Esophagus squamous epithelium (tissue), 4 donors: ENCODE measurements around the gene RALBP1.

Experiments used
- POLR2A ChIP-seq, 4 donors: fragments of 450-650 bp; IDR thresholded peaks; one replicate each; pipeline ENCODE4 v1.6.1; 2017; ENCODE audit warnings: antibody characterized with exemption in 4 of 4, mild to moderate bottlenecking in 4 of 4, moderate library complexity in 3 of 4
- TF ChIP-seq, protein P1 (sequence below), 6 experiments: fragments of 450-650 bp in 4 of 6; fragments of 200-600 bp in 2 of 6; sonication (generic) in 2 of 6; IDR thresholded peaks; one replicate each; pipeline ENCODE4 v1.5.1; 2016 to 2019; ENCODE audit warnings: antibody characterized with exemption in 6 of 6, mild to moderate bottlenecking in 4 of 6, moderate library complexity in 4 of 6

DNA sequence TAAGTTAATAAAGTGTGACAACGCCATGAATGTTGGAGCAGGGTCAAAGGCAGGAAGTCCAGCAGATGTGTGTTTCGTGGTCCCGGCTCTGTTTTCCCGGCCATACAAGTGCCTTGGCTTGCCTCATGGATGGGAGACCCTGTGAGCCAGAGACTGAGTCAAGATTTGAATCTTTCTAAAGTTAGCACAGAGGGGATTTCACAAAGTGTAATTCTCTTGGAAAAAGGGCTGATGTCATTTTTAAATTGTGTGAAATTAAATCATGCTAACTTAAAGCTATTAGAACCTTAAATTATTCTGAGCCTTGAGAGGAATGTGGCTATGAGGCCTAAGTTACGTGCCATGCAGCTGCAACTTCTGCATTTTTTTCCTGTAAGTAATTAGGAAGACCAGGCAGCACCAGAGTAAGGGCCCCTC, 38.3 kb upstream of the RALBP1 start:
- TF ChIP-seq, protein P1, sequence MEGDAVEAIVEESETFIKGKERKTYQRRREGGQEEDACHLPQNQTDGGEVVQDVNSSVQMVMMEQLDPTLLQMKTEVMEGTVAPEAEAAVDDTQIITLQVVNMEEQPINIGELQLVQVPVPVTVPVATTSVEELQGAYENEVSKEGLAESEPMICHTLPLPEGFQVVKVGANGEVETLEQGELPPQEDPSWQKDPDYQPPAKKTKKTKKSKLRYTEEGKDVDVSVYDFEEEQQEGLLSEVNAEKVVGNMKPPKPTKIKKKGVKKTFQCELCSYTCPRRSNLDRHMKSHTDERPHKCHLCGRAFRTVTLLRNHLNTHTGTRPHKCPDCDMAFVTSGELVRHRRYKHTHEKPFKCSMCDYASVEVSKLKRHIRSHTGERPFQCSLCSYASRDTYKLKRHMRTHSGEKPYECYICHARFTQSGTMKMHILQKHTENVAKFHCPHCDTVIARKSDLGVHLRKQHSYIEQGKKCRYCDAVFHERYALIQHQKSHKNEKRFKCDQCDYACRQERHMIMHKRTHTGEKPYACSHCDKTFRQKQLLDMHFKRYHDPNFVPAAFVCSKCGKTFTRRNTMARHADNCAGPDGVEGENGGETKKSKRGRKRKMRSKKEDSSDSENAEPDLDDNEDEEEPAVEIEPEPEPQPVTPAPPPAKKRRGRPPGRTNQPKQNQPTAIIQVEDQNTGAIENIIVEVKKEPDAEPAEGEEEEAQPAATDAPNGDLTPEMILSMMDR (IDR thresholded peaks at IDR 0.05): no peak
- TF ChIP-seq POLR2A (IDR thresholded peaks at IDR 0.05): no peak
